Suprapubic skin (tissue), 4 donors: ENCODE measurements around the gene PAXX. TPM values are rescaled to one million over a fixed set of nuclear protein-coding genes. Genes with fewer than 3 reads are reported as not detected.

Experiments
- DNase-seq, 2 donors: peaks; one replicate each; pipeline ENCODE4 v3.0.0-alpha.2; 2019; ENCODE audit warnings: low spot score in 2 of 2
- H3K27ac ChIP-seq: fragments of 200-600 bp; sonication (generic); one replicate; pipeline ENCODE4 v1.5.1; 2019
- H3K27me3 ChIP-seq: fragments of 200-600 bp; sonication (generic); one replicate; pipeline ENCODE4 v1.5.1; 2019
- H3K36me3 ChIP-seq: fragments of 200-600 bp; sonication (generic); one replicate; pipeline ENCODE4 v1.5.1; 2019
- H3K4me1 ChIP-seq: fragments of 200-600 bp; sonication (generic); one replicate; pipeline ENCODE4 v1.5.1; 2019
- H3K4me3 ChIP-seq: fragments of 200-600 bp; sonication (generic); one replicate; pipeline ENCODE4 v1.5.1; 2019; ENCODE audit warnings: mild to moderate bottlenecking
- H3K9me3 ChIP-seq: fragments of 200-600 bp; sonication (generic); one replicate; pipeline ENCODE4 v1.5.1; 2019
- CTCF ChIP-seq, 2 donors: fragments of 200-600 bp in 1 of 2; fragments of 450-650 bp in 1 of 2; sonication (generic) in 1 of 2; IDR thresholded peaks; one replicate each; pipeline ENCODE4 v1.5.1; 2016 to 2019; ENCODE audit warnings: antibody characterized with exemption in 2 of 2, mild to moderate bottlenecking in 1 of 2, moderate library complexity in 1 of 2
- EP300 ChIP-seq: sonication (generic); formaldehyde crosslinking; IDR thresholded peaks from one replicate; pipeline ENCODE4 v1.6.1; 2017; ENCODE audit warnings: antibody characterized with exemption
- POLR2A ChIP-seq, 2 donors: fragments of 450-650 bp; IDR thresholded peaks; one replicate each; pipeline ENCODE4 v1.6.1; 2017; ENCODE audit warnings: antibody characterized with exemption in 2 of 2, mild to moderate bottlenecking in 2 of 2, moderate library complexity in 2 of 2
- POLR2AphosphoS5 ChIP-seq, 3 donors: sonication (generic); formaldehyde crosslinking; IDR thresholded peaks; one replicate each; pipeline ENCODE4 v1.6.1; 2017; ENCODE audit warnings: antibody characterized with exemption in 3 of 3
- WGBS: methylation state at CpG from one replicate; pipeline ENCODE4 v1.1.5; 2018; 5-methylcytosine and 5-hydroxymethylcytosine counted together
- total RNA-seq, 4 donors: library from RNA; depleted of rRNA; stranded (reverse); fragments of >200 nt; gene quantifications; one replicate each; pipeline ENCODE4 v1.1.0, GENCODE V29; 2016

Gene PAXX
- total RNA-seq, 4 donors from 2014 or later = 43.2 to 68.6 (median 61.5) TPM

- 93% methylated on average over 9 of the region's 44 CpGs for WGBS
- Histone ChIP-seq H3K9me3 (no peaks in the 10 kb centered on the region), H3K4me1 (peaks cover 23% of the 10 kb centered on the region), H3K27ac (no peak overlapping the region), H3K36me3 (no peaks in the 10 kb centered on the region), H3K4me3 (no peak overlapping the region), H3K27me3 (no peaks in the 10 kb centered on the region)
- TF ChIP-seq POLR2A (IDR thresholded peaks at IDR 0.05) (no peak), CTCF (IDR thresholded peaks at IDR 0.05) (no peak), EP300 (no peak)
- DNase-seq = no peak
Measured at GRCh38 chr9:136952876-136953770, 39.1 kb upstream of the PAXX start.

- 78% methylated on average over 5 of the region's 19 CpGs for WGBS
- no peak for DNase-seq
- no peaks in the 10 kb centered on the region for H3K27me3 ChIP-seq
Measured at GRCh38 chr9:136953771-136954269, 38.4 kb upstream of the PAXX start.

GRCh38 chr9:136954270-136955083, 37.7 kb upstream of the PAXX start:
- H3K4me3 ChIP-seq = no peak overlapping the region
- H3K36me3 ChIP-seq = no peaks in the 10 kb centered on the region
- no peaks in the 10 kb centered on the region for H3K9me3 ChIP-seq
- H3K27me3 ChIP-seq = no peaks in the 10 kb centered on the region
- no peak for TF ChIP-seq CTCF (IDR thresholded peaks at IDR 0.05)
- no peak for TF ChIP-seq POLR2AphosphoS5 (IDR thresholded peaks at IDR 0.05)
- no peak for TF ChIP-seq EP300
- no peak for TF ChIP-seq POLR2A (IDR thresholded peaks at IDR 0.05)
- DNase-seq = no peak
- peaks cover 17% of the 10 kb centered on the region for H3K4me1 ChIP-seq
- 87% methylated on average over 23 of the region's 25 CpGs for WGBS
- H3K27ac ChIP-seq = no peak overlapping the region

More at GRCh38 chr9:136953771-136954269, 38.4 kb upstream of the PAXX start:
- peaks cover 20% of the 10 kb centered on the region for H3K4me1 ChIP-seq
- TF ChIP-seq POLR2A (IDR thresholded peaks at IDR 0.05) = no peak
- no peak for TF ChIP-seq CTCF (IDR thresholded peaks at IDR 0.05)
- no peak for TF ChIP-seq EP300
- TF ChIP-seq POLR2AphosphoS5 (IDR thresholded peaks at IDR 0.05) = no peak
- H3K27ac ChIP-seq = no peak overlapping the region
- no peaks in the 10 kb centered on the region for H3K9me3 ChIP-seq
- H3K36me3 ChIP-seq = no peaks in the 10 kb centered on the region
- no peak overlapping the region for H3K4me3 ChIP-seq

GRCh38 chr9:136955202-136955942, 36.9 kb upstream of the PAXX start:
- 97% methylated on average over 9 of the region's 14 CpGs for WGBS
- TF ChIP-seq POLR2AphosphoS5 (IDR thresholded peaks at IDR 0.05) (no peak), EP300 (no peak), POLR2A (IDR thresholded peaks at IDR 0.05) (no peak), CTCF (IDR thresholded peaks at IDR 0.05) (no peak)
- DNase-seq = no peak
- no peaks in the 10 kb centered on the region for H3K36me3 ChIP-seq
- no peaks in the 10 kb centered on the region for H3K27me3 ChIP-seq
- H3K4me3 ChIP-seq = no peak overlapping the region
- H3K27ac ChIP-seq = no peak overlapping the region
- H3K9me3 ChIP-seq = no peaks in the 10 kb centered on the region
- peaks cover 14% of the 10 kb centered on the region for H3K4me1 ChIP-seq
